A673 (cell line): ENCODE measurements around the gene CFAP221.

Experiments used
- EZH2 ChIP-seq: fragments of 200-600 bp; sonication (generic); IDR thresholded peaks from 2 replicates; pipeline ENCODE4 v1.6.1; 2017; ENCODE audit warnings: borderline replicate concordance, low read depth, mild to moderate bottlenecking, mixed read lengths, antibody characterized with exemption, low read length; ENCODE audit not compliant: poor library complexity, severe bottlenecking
- TF ChIP-seq, protein P1 (sequence below): fragments of 300-800, 200-600 bp; sonication (generic); conservative IDR thresholded peaks from 2 replicates; pipeline ENCODE4 v1.5.1; 2017; ENCODE audit warnings: low read depth, mild to moderate bottlenecking, antibody characterized with exemption, low read length, moderate library complexity, mixed read lengths

DNA sequence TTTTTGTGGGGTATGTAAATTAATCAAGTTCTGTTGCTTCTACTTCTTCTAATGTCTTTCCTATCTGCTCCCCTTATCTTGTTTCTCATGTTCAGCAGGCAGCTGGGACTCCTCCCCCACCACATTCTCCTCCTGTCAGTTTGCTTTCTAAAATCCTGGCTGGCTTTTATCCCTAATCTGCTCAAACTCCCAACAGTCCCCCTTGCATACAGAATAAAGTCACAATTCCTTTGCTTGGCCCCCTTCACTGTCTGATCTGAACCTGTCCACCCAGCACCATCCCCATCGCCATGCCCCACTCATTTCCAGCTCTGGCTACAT is 2.2 kb downstream of the CFAP221 start:
- TF ChIP-seq, protein P1, sequence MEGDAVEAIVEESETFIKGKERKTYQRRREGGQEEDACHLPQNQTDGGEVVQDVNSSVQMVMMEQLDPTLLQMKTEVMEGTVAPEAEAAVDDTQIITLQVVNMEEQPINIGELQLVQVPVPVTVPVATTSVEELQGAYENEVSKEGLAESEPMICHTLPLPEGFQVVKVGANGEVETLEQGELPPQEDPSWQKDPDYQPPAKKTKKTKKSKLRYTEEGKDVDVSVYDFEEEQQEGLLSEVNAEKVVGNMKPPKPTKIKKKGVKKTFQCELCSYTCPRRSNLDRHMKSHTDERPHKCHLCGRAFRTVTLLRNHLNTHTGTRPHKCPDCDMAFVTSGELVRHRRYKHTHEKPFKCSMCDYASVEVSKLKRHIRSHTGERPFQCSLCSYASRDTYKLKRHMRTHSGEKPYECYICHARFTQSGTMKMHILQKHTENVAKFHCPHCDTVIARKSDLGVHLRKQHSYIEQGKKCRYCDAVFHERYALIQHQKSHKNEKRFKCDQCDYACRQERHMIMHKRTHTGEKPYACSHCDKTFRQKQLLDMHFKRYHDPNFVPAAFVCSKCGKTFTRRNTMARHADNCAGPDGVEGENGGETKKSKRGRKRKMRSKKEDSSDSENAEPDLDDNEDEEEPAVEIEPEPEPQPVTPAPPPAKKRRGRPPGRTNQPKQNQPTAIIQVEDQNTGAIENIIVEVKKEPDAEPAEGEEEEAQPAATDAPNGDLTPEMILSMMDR = no peak
- TF ChIP-seq EZH2 = no peak
